NK-92 (cell line): ENCODE data around the gene INTS6L.
"Not testable (repeated sequence)": the region's sequence is repeated elsewhere in the genome, so short reads cannot be mapped to it uniquely, and the experiment has no call there.

Experiments used
- DNase-seq: peaks from one replicate; lab custom pipeline; 2025; ENCODE audit not compliant: unreplicated experiment; lab: John Stamatoyannopoulos, UW

The INTS6L gene

GRCh38 chrX:135596495-135596894 is 76.0 kb downstream of the INTS6L start:
- no peak for DNase-seq

- no peak for DNase-seq
Measured at GRCh38 chrX:135605906-135606305, 85.4 kb downstream of the INTS6L start.

- not testable (repeated sequence) for DNase-seq
Measured at GRCh38 chrX:135624408-135625204, 104.1 kb downstream of the INTS6L start.

- no peak for DNase-seq
Measured at GRCh38 chrX:135625995-135626394, 105.5 kb downstream of the INTS6L start.

GRCh38 chrX:135629342-135629741 is 108.9 kb downstream of the INTS6L start:
- no peak for DNase-seq
